AG04450 (cell line): ENCODE measurements around the gene OVOL2. TPM values are rescaled to one million over a fixed set of nuclear protein-coding genes. Genes with fewer than 3 reads are reported as not detected.

Experiments
- CTCF ChIA-PET: fragments of 300-600, 350-600 bp; formaldehyde crosslinking; extraction: SDS; loops from one replicate; lab custom pipeline; 2022; ENCODE audit warnings: antibody characterized with exemption, inconsistent platforms; lab: Charles Lee
- POLR2A ChIA-PET: fragments of 350-600 bp; formaldehyde crosslinking; extraction: SDS; loops from one replicate; lab custom pipeline; 2021; ENCODE audit warnings: antibody characterized with exemption, inconsistent platforms; lab: Yijun Ruan, JAX
- DNase-seq: peaks from one replicate; pipeline ENCODE4 v3.0.0-alpha.2; 2011; ENCODE audit warnings: low read depth, low spot score
- H3K27ac ChIP-seq: one replicate; pipeline ENCODE4 v1.5.1; 2012; ENCODE audit warnings: low read depth, low read length, control low read depth
- H3K27me3 ChIP-seq: one replicate; pipeline ENCODE4 v1.6.0; 2012; ENCODE audit warnings: low read length; ENCODE audit not compliant: control insufficient read depth, insufficient read depth
- H3K4me3 ChIP-seq: 2 replicates; pipeline ENCODE4 v1.5.1; 2011; ENCODE audit warnings: mild to moderate bottlenecking, low read depth, low read length, control low read depth
- H3K9me3 ChIP-seq: 2 replicates; pipeline ENCODE4 v1.5.1; 2012; ENCODE audit warnings: low read length; ENCODE audit not compliant: control insufficient read depth, insufficient read depth
- CTCF ChIP-seq: IDR thresholded peaks from 2 replicates; pipeline ENCODE4 v1.5.1; 2011; ENCODE audit warnings: low read depth, low read length, control low read depth, inconsistent platforms
- polyA plus RNA-seq: library from polyadenylated mRNA; depleted of rRNA; stranded (reverse); fragments of >200 nt; gene quantifications from 2 replicates; pipeline ENCODE4 v1.2.3, GENCODE V29; 2011

Gene OVOL2
- polyA plus RNA-seq, 1 experiment: not detected

- ChIA-PET POLR2A (no interaction called here), CTCF (no interaction called here)
- H3K4me3 ChIP-seq: no peak overlapping the region
- TF ChIP-seq CTCF: no peak
- no peak for DNase-seq
- no peaks in the 10 kb centered on the region; the same call in 1 of the 2 replicates for H3K9me3 ChIP-seq
- peaks cover 66% of the 10 kb centered on the region for H3K27me3 ChIP-seq
- no peak overlapping the region for H3K27ac ChIP-seq
These were observed 1.3 kb downstream of the OVOL2 start for GRCh38 chr20:18056174-18057100.

- no peak for TF ChIP-seq CTCF
- ChIA-PET POLR2A (no interaction called here), CTCF (no interaction called here)
- Histone ChIP-seq H3K27me3 (peaks cover 66% of the 10 kb centered on the region), H3K9me3 (no peaks in the 10 kb centered on the region; the same call in 1 of the 2 replicates), H3K4me3 (no peak overlapping the region), H3K27ac (no peak overlapping the region)
- no peak for DNase-seq
These were observed 2.5 kb downstream of the OVOL2 start for GRCh38 chr20:18055261-18055660.

GRCh38 chr20:18052856-18053255 lies 4.9 kb downstream of the OVOL2 start:
- TF ChIP-seq CTCF: no peak
- H3K4me3 ChIP-seq: no peak overlapping the region
- no peak for DNase-seq
- H3K27me3 ChIP-seq: peaks cover 42% of the 10 kb centered on the region
- H3K27ac ChIP-seq: no peak overlapping the region
- H3K9me3 ChIP-seq: no peaks in the 10 kb centered on the region
- ChIA-PET POLR2A (no interaction called here), CTCF (no interaction called here)

GRCh38 chr20:18050628-18051027 lies 7.1 kb downstream of the OVOL2 start:
- no peak for DNase-seq
- H3K27me3 ChIP-seq: peaks cover 31% of the 10 kb centered on the region
- no peaks in the 10 kb centered on the region for H3K9me3 ChIP-seq
- no peak overlapping the region for H3K4me3 ChIP-seq
- TF ChIP-seq CTCF: no peak
- no peak overlapping the region for H3K27ac ChIP-seq
- ChIA-PET CTCF (no interaction called here), POLR2A (no interaction called here)

GRCh38 chr20:18048176-18048575 lies 9.5 kb downstream of the OVOL2 start:
- no peak for TF ChIP-seq CTCF
- ChIA-PET CTCF (no interaction called here), POLR2A (interaction anchor here (0.5 kb wide), 1 partner anchor 15 kb away, joined by 3 read pairs; no protein-coding TSS in a partner anchor)
- no peaks in the 10 kb centered on the region for H3K9me3 ChIP-seq
- H3K4me3 ChIP-seq: no peak overlapping the region
- H3K27ac ChIP-seq: no peak overlapping the region
- DNase-seq: no peak
- H3K27me3 ChIP-seq: peaks cover 14% of the 10 kb centered on the region
